Cerebellar nuclear complex (tissue), 1 donor: Measurements from ENCODE around the gene DPF3.

Experiments used
- DNase-seq, 2 experiments: peaks; one replicate each; lab custom pipeline; 2025; lab: John Stamatoyannopoulos, UW

DPF3 gene

GRCh38 chr14:72616811-72617210 is 277.1 kb downstream of the DPF3 start:
- no peak for DNase-seq

DNA sequence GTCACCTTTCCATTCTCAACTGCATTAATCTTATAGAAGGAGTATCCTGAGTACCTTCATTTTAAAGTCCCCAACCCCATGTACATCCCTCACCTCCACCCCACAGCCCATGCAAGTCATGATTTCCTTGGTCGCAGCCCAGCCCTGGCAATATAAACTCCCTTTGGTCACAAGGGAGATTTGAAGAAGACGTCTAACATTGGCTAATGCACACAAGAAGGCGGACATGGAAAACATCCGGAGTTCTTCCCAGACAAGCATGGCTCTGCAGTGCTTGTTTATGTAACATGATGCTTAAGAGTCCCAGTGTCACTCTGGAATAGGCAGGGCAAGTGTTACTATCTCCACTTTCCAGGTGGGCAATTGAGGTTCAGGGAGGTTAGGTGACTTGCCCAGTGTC is 277.6 kb downstream of the DPF3 start:
- no peak for DNase-seq

- DNase-seq, result no peak
Observed at GRCh38 chr14:72615451-72616121, 278.3 kb downstream of the DPF3 start.

DNA sequence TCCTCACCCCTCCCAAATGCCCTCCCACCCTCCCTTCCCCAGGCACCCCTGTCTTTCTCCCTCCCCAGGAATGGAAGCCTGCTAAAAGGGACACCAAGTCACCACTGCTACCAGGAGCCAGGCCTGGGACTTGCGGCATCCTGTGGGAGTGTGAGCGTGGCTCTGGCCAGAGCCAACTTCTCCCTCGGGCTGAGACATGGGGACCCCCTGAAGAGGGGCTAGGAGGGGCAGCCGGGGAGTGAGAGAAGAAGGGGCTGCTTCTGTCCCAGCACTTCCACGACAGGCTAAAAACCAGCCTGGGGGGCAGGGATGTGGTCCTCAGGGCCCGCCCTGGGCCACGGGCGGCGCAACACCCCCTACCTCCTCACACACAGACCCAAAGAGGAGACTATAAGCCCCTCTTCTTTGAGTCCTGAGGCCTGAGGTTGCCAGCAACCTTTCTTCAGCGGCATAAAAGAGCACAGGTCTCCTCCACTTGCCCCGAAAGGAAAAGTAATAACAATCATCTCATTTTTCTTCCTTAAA is 278.9 kb downstream of the DPF3 start:
- DNase-seq, result no peak

- no peak for DNase-seq
Observed at GRCh38 chr14:72614365-72614764, 279.5 kb downstream of the DPF3 start.

GRCh38 chr14:72613975-72614319 is 280.0 kb downstream of the DPF3 start:
- no peak for DNase-seq

DNA sequence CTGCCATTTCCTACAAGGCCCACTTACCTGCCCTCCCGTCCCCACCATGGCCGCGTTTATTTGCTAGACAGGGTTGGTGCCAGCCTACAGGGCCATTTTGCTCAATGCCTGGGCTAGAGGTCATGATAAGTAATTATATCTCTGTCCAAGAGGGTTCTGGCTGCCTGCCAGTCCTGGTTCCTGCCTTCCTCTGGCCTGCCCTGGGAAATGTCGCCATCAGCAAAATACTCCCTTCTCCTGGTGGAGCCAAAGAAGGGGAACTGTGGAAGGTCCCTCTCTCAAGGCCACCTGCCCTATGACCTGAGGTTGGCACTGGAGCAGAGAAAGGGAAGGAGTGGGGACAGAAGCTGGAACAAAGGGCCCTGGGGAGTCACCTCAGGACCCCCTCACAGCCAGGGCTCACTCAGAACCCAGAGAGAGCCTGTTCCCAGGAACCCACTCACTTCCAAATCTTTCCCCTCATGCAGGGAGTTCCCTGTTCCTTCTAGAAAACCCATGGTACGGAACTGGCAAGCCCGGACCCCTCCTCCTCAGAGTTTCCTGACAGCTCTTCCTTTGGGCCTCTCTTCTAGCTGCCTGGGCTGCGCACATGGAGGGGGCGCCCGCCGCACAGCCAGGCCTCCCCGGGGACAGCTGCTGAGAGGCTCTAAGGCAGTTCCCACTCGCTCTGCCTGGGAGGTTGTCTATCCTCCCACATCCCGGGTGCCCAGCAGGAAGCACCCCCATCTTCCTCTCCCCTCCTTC is 280.5 kb downstream of the DPF3 start:
- DNase-seq, result no peak

GRCh38 chr14:72612041-72612440 is 281.9 kb downstream of the DPF3 start:
- DNase-seq, result peak; percentile 56 to 92

- no peak for DNase-seq
Observed at GRCh38 chr14:72611506-72611905, 282.4 kb downstream of the DPF3 start.

DNA sequence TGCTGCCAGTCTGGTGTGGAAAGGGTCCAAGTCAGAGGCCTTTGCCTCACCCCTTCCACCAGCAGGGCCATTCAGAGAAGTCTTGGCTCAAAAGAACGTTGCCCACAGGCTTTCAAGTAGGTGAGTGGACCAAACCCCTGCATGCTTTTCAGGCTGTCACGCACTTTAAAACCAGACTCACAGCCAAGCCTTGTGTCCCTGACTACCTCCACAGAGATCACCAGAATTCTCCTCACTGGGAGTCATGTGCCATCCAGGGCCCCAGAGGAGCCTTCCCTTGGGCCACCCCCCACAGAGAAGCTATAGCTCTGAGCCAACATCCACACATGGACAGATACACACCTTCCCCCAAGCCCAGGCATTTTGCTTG is 283.1 kb downstream of the DPF3 start:
- DNase-seq, result no peak

GRCh38 chr14:72610096-72610830 is 283.6 kb downstream of the DPF3 start:
- no peak for DNase-seq

DNA sequence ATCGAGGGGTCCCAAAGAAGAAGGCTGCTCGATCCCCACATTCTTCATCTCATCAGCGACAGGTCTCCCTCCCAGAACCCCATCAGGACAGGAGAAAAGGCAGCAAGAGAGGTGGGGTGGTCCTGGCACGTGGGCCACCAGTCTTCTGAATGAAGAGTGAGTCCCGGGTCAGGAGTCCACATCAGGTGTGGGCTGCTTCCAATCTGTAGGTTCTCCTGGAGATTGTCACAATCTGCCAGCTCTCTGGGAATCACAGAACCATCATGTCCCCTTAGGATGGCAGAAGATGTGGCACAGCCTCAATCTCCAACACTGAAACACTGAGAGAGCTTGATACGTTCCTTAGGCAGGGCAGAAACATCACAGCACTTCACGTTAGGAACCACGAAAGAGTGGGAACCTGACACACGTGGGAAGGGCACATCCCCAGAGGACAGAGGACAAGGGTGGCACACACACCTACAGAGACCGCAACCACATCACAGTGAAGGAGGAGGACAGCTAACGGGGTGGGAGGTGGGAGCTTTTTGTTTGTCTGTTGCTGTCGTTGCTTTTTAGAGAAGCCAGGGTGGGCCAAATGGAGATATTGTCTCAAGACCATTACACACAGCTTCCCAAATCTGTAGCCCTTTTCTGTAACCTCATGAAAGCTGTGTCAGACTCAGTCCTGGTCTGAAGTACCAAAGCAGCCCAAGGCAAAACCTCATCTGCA is 284.5 kb downstream of the DPF3 start:
- no peak for DNase-seq

DNA sequence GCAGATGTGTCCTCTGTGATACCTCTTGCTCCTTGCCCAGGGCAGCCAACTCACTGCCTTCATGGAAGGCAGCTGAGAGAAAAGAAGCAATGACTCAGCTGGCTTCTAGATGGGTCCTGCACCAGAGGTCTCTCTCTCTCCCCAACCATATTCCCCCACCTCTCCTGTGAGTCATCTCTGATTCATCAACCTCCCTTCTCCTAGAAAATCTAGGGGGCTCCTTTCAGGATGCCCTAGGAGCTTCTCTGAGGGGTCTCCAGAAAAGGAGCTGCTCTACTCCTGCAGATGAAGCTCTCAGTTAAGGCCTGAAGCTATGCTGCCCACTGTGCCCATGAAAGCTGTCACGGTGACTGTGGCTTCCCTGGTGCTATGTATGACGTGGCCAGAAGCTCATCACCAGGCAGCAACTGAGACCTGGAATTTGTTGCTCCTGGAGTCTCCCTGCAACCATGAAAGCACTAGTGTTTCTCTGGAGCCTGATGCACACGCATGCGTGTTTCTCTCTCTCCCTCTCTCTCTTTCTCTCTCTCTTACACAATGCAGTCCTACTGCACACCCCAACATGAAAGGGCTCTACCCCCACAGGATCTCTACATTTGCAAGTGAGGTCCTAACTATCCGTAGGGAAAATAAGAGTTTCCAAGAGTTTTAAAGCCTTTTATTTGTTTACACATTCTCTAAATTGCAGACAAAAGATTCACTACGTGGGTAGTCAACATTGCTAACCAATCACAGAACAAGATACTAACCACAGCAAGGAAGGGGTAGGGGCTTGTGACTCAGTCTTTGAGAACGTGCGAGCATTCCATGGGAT is 285.3 kb downstream of the DPF3 start:
- DNase-seq, result no peak

- no peak for DNase-seq
Observed at GRCh38 chr14:72607386-72608130, 286.3 kb downstream of the DPF3 start.

GRCh38 chr14:72606879-72607278 is 287.0 kb downstream of the DPF3 start:
- DNase-seq, result no peak

DNA sequence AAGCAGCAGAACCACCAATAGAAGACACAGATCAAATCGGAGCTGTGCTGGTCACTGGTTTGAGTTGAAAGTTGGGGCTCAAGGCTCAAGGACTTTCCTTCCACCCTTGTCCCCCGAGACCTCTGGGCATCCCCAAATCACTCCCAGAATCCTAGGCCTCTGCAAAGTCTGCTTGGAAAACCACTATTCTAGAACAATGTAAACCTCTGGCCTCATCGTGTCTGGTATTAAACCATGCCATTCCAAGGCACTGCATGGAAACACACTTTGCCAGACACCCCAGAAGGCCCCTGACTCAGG is 288.0 kb downstream of the DPF3 start:
- DNase-seq, result no peak

- DNase-seq, result no peak
Observed at GRCh38 chr14:72605096-72605920, 288.6 kb downstream of the DPF3 start.

DNA sequence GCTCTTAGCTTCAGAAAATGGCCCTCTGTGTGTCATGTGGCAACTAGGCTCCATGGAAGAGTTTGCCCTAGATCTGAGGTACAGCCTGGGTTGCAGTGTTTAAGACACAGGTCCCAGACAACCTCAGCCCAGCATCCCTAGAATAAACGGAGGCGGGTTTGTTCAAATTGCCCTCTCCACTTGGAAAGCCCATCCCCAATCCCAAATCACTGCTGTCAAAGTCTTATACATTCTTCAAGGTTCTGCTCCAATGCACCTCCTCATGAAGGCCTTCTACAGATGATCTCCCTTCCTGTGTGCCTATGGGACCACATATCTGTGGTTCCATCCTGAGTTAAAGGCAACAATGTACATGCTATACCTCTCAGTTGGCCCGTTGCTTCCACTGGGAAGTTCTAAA is 289.8 kb downstream of the DPF3 start:
- DNase-seq, result no peak

DNA sequence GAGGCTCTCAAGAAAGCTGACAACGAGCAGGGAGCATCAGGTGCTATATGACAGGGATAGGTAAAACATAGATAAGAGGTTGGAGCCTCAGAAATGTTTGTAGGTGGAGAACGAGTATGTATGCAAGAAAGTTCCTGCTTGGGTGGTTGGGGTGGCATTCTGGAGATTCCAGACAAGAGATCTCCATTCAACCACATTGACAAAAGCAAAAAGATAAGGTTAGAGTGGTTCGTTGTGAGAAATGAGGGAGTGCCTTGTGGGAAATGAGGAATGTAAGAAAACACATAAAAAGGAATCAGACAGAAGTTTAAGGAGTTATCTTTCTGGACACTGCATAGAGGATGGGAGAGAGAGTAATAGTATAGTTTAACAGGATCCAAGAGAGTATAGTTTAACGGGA is 290.3 kb downstream of the DPF3 start:
- DNase-seq, result no peak
